ENCODE data around the gene FMNL2.

FMNL2 gene

DNA sequence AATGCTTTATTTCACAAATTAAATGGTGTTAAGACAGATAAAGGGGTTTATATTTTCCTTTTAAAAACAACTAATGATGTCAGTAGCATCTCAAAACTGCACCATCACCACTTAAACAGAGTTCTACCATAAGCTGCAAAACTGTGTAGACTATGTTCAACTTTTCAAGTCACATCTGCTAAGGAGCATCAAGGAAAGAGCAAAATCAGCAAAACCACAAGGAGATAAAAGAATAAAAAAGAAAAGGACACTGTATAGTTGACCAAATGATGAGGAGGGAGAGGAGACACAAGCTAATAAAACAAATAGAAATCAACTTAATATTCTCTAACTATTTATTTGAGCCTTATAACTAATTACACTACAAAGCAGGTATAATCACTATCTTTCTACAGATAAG, 348.4 kb downstream of the FMNL2 start:
- Histone ChIP-seq H4K8ac (ENCODE audit: low read length) (no peak overlapping the region), H4K91ac (ENCODE audit: low read length) (no peak overlapping the region), H3K4ac (ENCODE audit: low read depth in 1 of 2, low read length in 2 of 2) (no peak overlapping the region), H3K9me3 (ENCODE audit: control insufficient read depth, low read length) (no peaks in the 10 kb centered on the region), H3K23ac (ENCODE audit: low read length in 2 of 2) (no peak overlapping the region), H2AK5ac (ENCODE audit: low read length, severe bottlenecking) (no peak overlapping the region), H2BK120ac (ENCODE audit: low read depth, low read length) (no peak overlapping the region), H2BK12ac (ENCODE audit: low read length in 2 of 2) (no peak overlapping the region), H3K4me1 (ENCODE audit: control insufficient read depth, insufficient read depth, low read depth, low read length) (peaks cover 3% of the 10 kb centered on the region), H3K14ac (ENCODE audit: low read length in 2 of 2) (no peak overlapping the region), H3K4me2 (ENCODE audit: low read length, poor library complexity, severe bottlenecking) (no peak overlapping the region), H2AFZ (ENCODE audit: low read depth, low read length) (no peak overlapping the region), H3K27me3 (ENCODE audit: control insufficient read depth in 1 of 2, insufficient read depth in 1 of 2, low read length in 2 of 2) (no peaks in the 10 kb centered on the region), H2BK5ac (ENCODE audit: low read depth, low read length, poor library complexity, severe bottlenecking) (no peak overlapping the region), H3K27ac (ENCODE audit: low read length, poor library complexity, severe bottlenecking) (no peak overlapping the region), H3K79me1 (replicated peaks; ENCODE audit: low read length, poor library complexity, severe bottlenecking) (peaks cover 5% of the 10 kb centered on the region), H3K9ac (ENCODE audit: low read length) (no peak overlapping the region), H2BK15ac (ENCODE audit: low read depth, poor library complexity, severe bottlenecking) (no peak overlapping the region), H3K4me3 (ENCODE audit: insufficient read depth in 1 of 2, low read depth in 1 of 2, low read length in 2 of 2) (no peak overlapping the region), H3K18ac (ENCODE audit: low read depth in 1 of 2, low read length in 2 of 2) (no peak overlapping the region), H3K36me3 (ENCODE audit: control insufficient read depth in 1 of 2, insufficient read depth in 2 of 2, low read depth in 1 of 2, low read length in 2 of 2) (peaks cover 7 to 44% of the 10 kb centered on the region in 2 experiments)
- DNase-seq = no peak

DNA sequence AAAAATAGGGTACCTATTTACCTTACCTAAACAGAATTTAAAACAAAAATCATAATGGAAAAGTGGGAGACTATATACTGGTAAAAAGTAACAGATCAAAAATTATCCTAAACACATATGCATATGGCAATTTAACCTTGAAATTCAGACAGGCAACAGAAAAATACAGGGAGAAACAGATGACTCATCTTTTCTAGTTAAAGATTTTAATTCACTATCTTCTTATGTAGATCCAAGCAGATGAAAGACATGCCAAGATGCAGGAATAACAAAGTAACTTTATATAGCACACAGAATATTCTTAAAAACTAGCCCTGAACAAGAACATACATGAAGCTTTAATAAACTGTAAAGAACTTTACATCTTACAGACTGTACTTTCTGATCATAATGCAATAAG, 351.3 kb downstream of the FMNL2 start:
- H3K14ac ChIP-seq (ENCODE audit: low read length in 2 of 2) = no peak overlapping the region
- no peak overlapping the region for H3K4me2 ChIP-seq (ENCODE audit: low read length, poor library complexity, severe bottlenecking)
- no peak overlapping the region for H2AFZ ChIP-seq (ENCODE audit: low read depth, low read length)
- peaks cover 3% of the 10 kb centered on the region for H3K4me1 ChIP-seq (ENCODE audit: control insufficient read depth, insufficient read depth, low read depth, low read length)
- no peak overlapping the region for H2BK12ac ChIP-seq (ENCODE audit: low read length in 2 of 2)
- no peaks in the 10 kb centered on the region for H3K9me3 ChIP-seq (ENCODE audit: control insufficient read depth, low read length)
- H3K4ac ChIP-seq (ENCODE audit: low read depth in 1 of 2, low read length in 2 of 2) = no peak overlapping the region
- no peak overlapping the region for H3K4me3 ChIP-seq (ENCODE audit: insufficient read depth in 1 of 2, low read depth in 1 of 2, low read length in 2 of 2)
- no peak overlapping the region for H3K23ac ChIP-seq (ENCODE audit: low read length in 2 of 2)
- no peak overlapping the region for H2BK5ac ChIP-seq (ENCODE audit: low read depth, low read length, poor library complexity, severe bottlenecking)
- no peak overlapping the region for H2AK5ac ChIP-seq (ENCODE audit: low read length, severe bottlenecking)
- DNase-seq = no peak
- no peak overlapping the region for H2BK15ac ChIP-seq (ENCODE audit: low read depth, poor library complexity, severe bottlenecking)
- H2BK120ac ChIP-seq (ENCODE audit: low read depth, low read length) = no peak overlapping the region
- no peak overlapping the region for H4K91ac ChIP-seq (ENCODE audit: low read length)
- H4K8ac ChIP-seq (ENCODE audit: low read length) = no peak overlapping the region
- H3K9ac ChIP-seq (ENCODE audit: low read length) = no peak overlapping the region
- peaks cover 6% of the 10 kb centered on the region for H3K79me1 ChIP-seq (replicated peaks; ENCODE audit: low read length, poor library complexity, severe bottlenecking)
- H3K27ac ChIP-seq (ENCODE audit: low read length, poor library complexity, severe bottlenecking) = no peak overlapping the region
- no peaks in the 10 kb centered on the region for H3K27me3 ChIP-seq (ENCODE audit: control insufficient read depth in 1 of 2, insufficient read depth in 1 of 2, low read length in 2 of 2)
- H3K18ac ChIP-seq (ENCODE audit: low read depth in 1 of 2, low read length in 2 of 2) = no peak overlapping the region
- peaks cover 6 to 31% of the 10 kb centered on the region in 2 experiments for H3K36me3 ChIP-seq (ENCODE audit: control insufficient read depth in 1 of 2, insufficient read depth in 2 of 2, low read depth in 1 of 2, low read length in 2 of 2)

GRCh38 chr2:152693033-152693432, 358.1 kb downstream of the FMNL2 start:
- Histone ChIP-seq H3K4me2 (ENCODE audit: low read length, poor library complexity, severe bottlenecking) (no peak overlapping the region), H4K91ac (ENCODE audit: low read length) (no peak overlapping the region), H3K27ac (ENCODE audit: low read length, poor library complexity, severe bottlenecking) (no peak overlapping the region), H3K9ac (ENCODE audit: low read length) (peak overlapping the region; percentile 91), H3K14ac (ENCODE audit: low read length in 2 of 2) (no peak overlapping the region), H3K27me3 (ENCODE audit: control insufficient read depth in 1 of 2, insufficient read depth in 1 of 2, low read length in 2 of 2) (no peaks in the 10 kb centered on the region), H2BK5ac (ENCODE audit: low read depth, low read length, poor library complexity, severe bottlenecking) (no peak overlapping the region), H4K8ac (ENCODE audit: low read length) (no peak overlapping the region), H3K23ac (ENCODE audit: low read length in 2 of 2) (no peak overlapping the region), H3K18ac (ENCODE audit: low read depth in 1 of 2, low read length in 2 of 2) (no peak overlapping the region), H3K79me1 (replicated peaks; ENCODE audit: low read length, poor library complexity, severe bottlenecking) (peaks cover 6% of the 10 kb centered on the region), H2AFZ (ENCODE audit: low read depth, low read length) (no peak overlapping the region), H3K36me3 (ENCODE audit: control insufficient read depth in 1 of 2, insufficient read depth in 2 of 2, low read depth in 1 of 2, low read length in 2 of 2) (peaks cover 5 to 35% of the 10 kb centered on the region in 2 experiments), H2AK5ac (ENCODE audit: low read length, severe bottlenecking) (no peak overlapping the region), H2BK120ac (ENCODE audit: low read depth, low read length) (no peak overlapping the region), H3K9me3 (ENCODE audit: control insufficient read depth, low read length) (no peaks in the 10 kb centered on the region), H2BK15ac (ENCODE audit: low read depth, poor library complexity, severe bottlenecking) (no peak overlapping the region), H3K4me1 (ENCODE audit: control insufficient read depth, insufficient read depth, low read depth, low read length) (peaks cover 1% of the 10 kb centered on the region), H3K4me3 (ENCODE audit: insufficient read depth in 1 of 2, low read depth in 1 of 2, low read length in 2 of 2) (no peak overlapping the region), H3K4ac (ENCODE audit: low read depth in 1 of 2, low read length in 2 of 2) (no peak overlapping the region), H2BK12ac (ENCODE audit: low read length in 2 of 2) (no peak overlapping the region)
- 97% methylated on average over 4 of the region's 4 CpGs for WGBS
- no peak for DNase-seq

- Histone ChIP-seq H3K79me1 (replicated peaks; ENCODE audit: low read length, poor library complexity, severe bottlenecking) (peaks cover 6% of the 10 kb centered on the region), H2AK5ac (ENCODE audit: low read length, severe bottlenecking) (no peak overlapping the region), H2AFZ (ENCODE audit: low read depth, low read length) (no peak overlapping the region), H2BK5ac (ENCODE audit: low read depth, low read length, poor library complexity, severe bottlenecking) (no peak overlapping the region), H3K36me3 (ENCODE audit: control insufficient read depth in 1 of 2, insufficient read depth in 2 of 2, low read depth in 1 of 2, low read length in 2 of 2) (peaks cover 5 to 29% of the 10 kb centered on the region in 2 experiments), H3K4ac (ENCODE audit: low read depth in 1 of 2, low read length in 2 of 2) (no peak overlapping the region), H3K9me3 (ENCODE audit: control insufficient read depth, low read length) (no peaks in the 10 kb centered on the region), H3K18ac (ENCODE audit: low read depth in 1 of 2, low read length in 2 of 2) (no peak overlapping the region), H3K23ac (ENCODE audit: low read length in 2 of 2) (no peak overlapping the region), H2BK15ac (ENCODE audit: low read depth, poor library complexity, severe bottlenecking) (no peak overlapping the region), H3K14ac (ENCODE audit: low read length in 2 of 2) (no peak overlapping the region), H3K4me3 (ENCODE audit: insufficient read depth in 1 of 2, low read depth in 1 of 2, low read length in 2 of 2) (peak overlapping the region in 1 of 2 experiments; percentile 63), H3K27ac (ENCODE audit: low read length, poor library complexity, severe bottlenecking) (peak overlapping the region; percentile 62), H3K4me1 (ENCODE audit: control insufficient read depth, insufficient read depth, low read depth, low read length) (peaks cover 1% of the 10 kb centered on the region), H4K8ac (ENCODE audit: low read length) (no peak overlapping the region), H4K91ac (ENCODE audit: low read length) (no peak overlapping the region), H3K27me3 (ENCODE audit: control insufficient read depth in 1 of 2, insufficient read depth in 1 of 2, low read length in 2 of 2) (no peaks in the 10 kb centered on the region), H3K9ac (ENCODE audit: low read length) (peak overlapping the region; percentile 91), H2BK120ac (ENCODE audit: low read depth, low read length) (no peak overlapping the region), H3K4me2 (ENCODE audit: low read length, poor library complexity, severe bottlenecking) (peak overlapping the region; percentile 59), H2BK12ac (ENCODE audit: low read length in 2 of 2) (no peak overlapping the region)
- peak; percentile 85 for DNase-seq
- WGBS = 46% methylated on average over 7 of the region's 8 CpGs
These were observed 359.2 kb downstream of the FMNL2 start for GRCh38 chr2:152694161-152694661.

Measured in mesenchymal stem cell (in vitro differentiated cells and primary cell).